Mucosa of rectum (tissue), 2 donors: ENCODE data around the gene RTRAF.

Experiments
- H3K27ac ChIP-seq, 2 donors: one replicate each; pipeline ENCODE4 v1.7.0; 2013; ENCODE audit warnings: inconsistent platforms in 2 of 2, low read depth in 2 of 2, low read length in 2 of 2
- H3K27me3 ChIP-seq, 2 donors: one replicate each; pipeline ENCODE4 v1.7.0; 2013; ENCODE audit warnings: low read length in 2 of 2; ENCODE audit not compliant: control insufficient read depth in 2 of 2, insufficient read depth in 2 of 2
- H3K36me3 ChIP-seq, 2 donors: one replicate each; pipeline ENCODE4 v1.7.0; 2013; ENCODE audit warnings: low read length in 2 of 2; ENCODE audit not compliant: control insufficient read depth in 2 of 2, insufficient read depth in 2 of 2
- H3K4me1 ChIP-seq, 2 donors: one replicate each; pipeline ENCODE4 v1.7.0; 2013; ENCODE audit warnings: low read length in 2 of 2, mild to moderate bottlenecking in 1 of 2; ENCODE audit not compliant: control insufficient read depth in 2 of 2, insufficient read depth in 2 of 2
- H3K4me3 ChIP-seq, 2 donors: one replicate each; pipeline ENCODE4 v1.7.0; 2013; ENCODE audit warnings: low read length in 2 of 2
- H3K9ac ChIP-seq, 2 donors: one replicate each; pipeline ENCODE4 v1.7.0; 2013; ENCODE audit warnings: low read length in 2 of 2, low read depth in 1 of 2, mild to moderate bottlenecking in 1 of 2
- H3K9me3 ChIP-seq, 2 donors: one replicate each; pipeline ENCODE4 v1.7.0; 2013; ENCODE audit warnings: low read length in 2 of 2; ENCODE audit not compliant: control insufficient read depth in 2 of 2
- donor health status: healthy.
- donor health status: Normal muscosa, but diverticular disease.

Gene RTRAF

DNA sequence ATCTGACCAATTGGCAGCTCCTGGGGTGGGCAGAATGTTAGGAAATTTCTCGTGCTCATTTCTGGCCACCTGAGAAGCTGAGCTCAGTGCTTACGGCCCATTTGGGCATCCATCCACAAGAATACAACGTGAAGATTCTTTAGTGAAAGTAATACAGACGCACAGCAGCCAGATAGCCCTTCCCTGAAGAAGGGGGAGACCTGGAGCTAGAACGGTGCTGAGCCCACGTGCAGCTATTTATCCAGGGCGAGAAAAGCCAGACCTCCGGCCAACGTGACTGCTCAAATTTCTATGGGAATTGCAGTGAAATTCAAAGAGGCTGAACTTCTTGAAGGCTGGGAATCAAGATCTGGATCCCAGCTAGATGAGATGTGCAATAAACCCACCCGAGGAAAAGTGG, 58.8 kb downstream of the RTRAF start:
- no peaks in the 10 kb centered on the region for H3K36me3 ChIP-seq
- H3K4me3 ChIP-seq: no peak overlapping the region
- H3K9ac ChIP-seq: no peak overlapping the region
- peaks cover 7 to 18% of the 10 kb centered on the region in 2 donors for H3K4me1 ChIP-seq
- H3K9me3 ChIP-seq: no peaks in the 10 kb centered on the region
- no peaks in the 10 kb centered on the region for H3K27me3 ChIP-seq
- H3K27ac ChIP-seq: no peak overlapping the region

GRCh38 chr14:52048641-52049204, 59.4 kb downstream of the RTRAF start:
- Histone ChIP-seq H3K36me3 (no peaks in the 10 kb centered on the region), H3K4me3 (no peak overlapping the region), H3K9ac (no peak overlapping the region), H3K27me3 (no peaks in the 10 kb centered on the region), H3K27ac (no peak overlapping the region), H3K9me3 (no peaks in the 10 kb centered on the region), H3K4me1 (peaks cover 7 to 18% of the 10 kb centered on the region in 2 donors)

GRCh38 chr14:52049271-52049670, 59.9 kb downstream of the RTRAF start:
- Histone ChIP-seq H3K9me3 (no peaks in the 10 kb centered on the region), H3K27ac (no peak overlapping the region), H3K4me1 (peaks cover 7 to 18% of the 10 kb centered on the region in 2 donors), H3K9ac (no peak overlapping the region), H3K36me3 (no peaks in the 10 kb centered on the region), H3K27me3 (no peaks in the 10 kb centered on the region), H3K4me3 (no peak overlapping the region)

- Histone ChIP-seq H3K36me3 (no peaks in the 10 kb centered on the region), H3K27ac (no peak overlapping the region), H3K27me3 (no peaks in the 10 kb centered on the region), H3K9ac (no peak overlapping the region), H3K4me1 (peaks cover 7 to 16% of the 10 kb centered on the region in 2 donors), H3K9me3 (no peaks in the 10 kb centered on the region), H3K4me3 (no peak overlapping the region)
Measured at GRCh38 chr14:52049721-52050588, 60.6 kb downstream of the RTRAF start.

- no peak overlapping the region for H3K9ac ChIP-seq
- no peak overlapping the region for H3K27ac ChIP-seq
- H3K36me3 ChIP-seq: no peaks in the 10 kb centered on the region
- H3K9me3 ChIP-seq: no peaks in the 10 kb centered on the region
- H3K27me3 ChIP-seq: no peaks in the 10 kb centered on the region
- peaks cover 7 to 13% of the 10 kb centered on the region in 2 donors for H3K4me1 ChIP-seq
- H3K4me3 ChIP-seq: no peak overlapping the region
Measured at GRCh38 chr14:52051251-52051650, 61.9 kb downstream of the RTRAF start.

- Histone ChIP-seq H3K9me3 (no peaks in the 10 kb centered on the region), H3K9ac (no peak overlapping the region), H3K4me1 (peaks cover 7 to 13% of the 10 kb centered on the region in 2 donors), H3K36me3 (no peaks in the 10 kb centered on the region), H3K4me3 (no peak overlapping the region), H3K27me3 (no peaks in the 10 kb centered on the region), H3K27ac (no peak overlapping the region)
Measured at GRCh38 chr14:52051871-52052270, 62.5 kb downstream of the RTRAF start.

GRCh38 chr14:52052288-52052943, 63.1 kb downstream of the RTRAF start:
- no peaks in the 10 kb centered on the region for H3K27me3 ChIP-seq
- no peaks in the 10 kb centered on the region for H3K9me3 ChIP-seq
- H3K4me1 ChIP-seq: peaks cover 7 to 13% of the 10 kb centered on the region in 2 donors
- H3K27ac ChIP-seq: no peak overlapping the region
- no peaks in the 10 kb centered on the region for H3K36me3 ChIP-seq
- no peak overlapping the region for H3K9ac ChIP-seq
- no peak overlapping the region for H3K4me3 ChIP-seq

DNA sequence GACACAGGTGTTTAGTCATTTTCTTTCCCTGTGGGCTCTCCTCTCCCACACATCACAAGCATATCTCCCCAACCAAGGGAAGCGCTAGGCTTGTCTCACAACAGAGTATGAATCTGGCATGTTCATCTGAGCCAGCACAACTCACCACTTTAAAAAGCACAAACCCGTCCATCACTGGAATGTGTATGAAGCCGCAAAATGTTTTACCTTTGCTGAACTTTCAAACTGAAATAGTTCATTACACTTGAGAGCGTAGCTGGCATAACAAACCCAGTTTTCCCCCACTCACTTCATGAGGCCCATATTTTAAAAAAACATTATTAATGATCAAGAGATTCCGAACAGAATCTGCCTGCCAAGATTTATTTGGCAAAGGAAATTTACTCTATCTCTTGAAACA, 63.7 kb downstream of the RTRAF start:
- Histone ChIP-seq H3K27me3 (no peaks in the 10 kb centered on the region), H3K4me1 (peaks cover 7 to 13% of the 10 kb centered on the region in 2 donors), H3K9me3 (no peaks in the 10 kb centered on the region), H3K9ac (no peak overlapping the region), H3K4me3 (no peak overlapping the region), H3K36me3 (no peaks in the 10 kb centered on the region), H3K27ac (no peak overlapping the region)

- Histone ChIP-seq H3K9me3 (no peaks in the 10 kb centered on the region), H3K36me3 (no peaks in the 10 kb centered on the region), H3K27ac (no peak overlapping the region), H3K9ac (no peak overlapping the region), H3K4me3 (no peak overlapping the region), H3K4me1 (peaks cover 9 to 15% of the 10 kb centered on the region in 2 donors), H3K27me3 (no peaks in the 10 kb centered on the region)
Measured at GRCh38 chr14:52054678-52055077, 65.3 kb downstream of the RTRAF start.

GRCh38 chr14:52055167-52055566, 65.8 kb downstream of the RTRAF start:
- H3K4me1 ChIP-seq: peaks cover 7 to 14% of the 10 kb centered on the region in 2 donors
- no peak overlapping the region for H3K4me3 ChIP-seq
- no peak overlapping the region for H3K27ac ChIP-seq
- no peaks in the 10 kb centered on the region for H3K9me3 ChIP-seq
- H3K27me3 ChIP-seq: no peaks in the 10 kb centered on the region
- no peak overlapping the region for H3K9ac ChIP-seq
- H3K36me3 ChIP-seq: no peaks in the 10 kb centered on the region
